ENCODE measurements around the gene MARCHF5. TPM values are rescaled to one million over a fixed set of nuclear protein-coding genes. Genes with fewer than 3 reads are reported as not detected.

Gene MARCHF5
- total and polyA plus RNA-seq, 5 experiments from 2014 or later, result 21.0 to 42.1 (median 24.0) TPM

DNA sequence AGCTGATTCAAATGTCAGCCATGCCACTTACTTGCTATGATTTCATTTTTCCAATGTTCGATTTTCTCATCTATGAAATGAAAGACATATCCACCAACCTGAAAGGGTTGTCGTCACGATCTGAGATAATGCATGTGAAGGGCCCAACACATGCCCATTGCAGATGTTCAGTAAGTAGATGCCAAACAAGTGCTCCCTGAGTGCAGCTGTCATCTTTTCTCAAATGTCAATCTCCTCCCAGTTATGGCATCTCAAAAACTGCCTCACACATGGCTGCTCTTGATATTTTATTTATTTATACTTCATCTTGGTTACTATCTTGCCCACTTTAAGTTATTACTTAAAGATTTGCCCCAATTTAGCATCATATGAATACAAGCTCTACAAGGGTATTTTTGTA is 16.9 kb upstream of the MARCHF5 start:
- Mint-ChIP-seq H3K4me3 (no peak overlapping the region), H3K27me3 (no peaks in the 10 kb centered on the region), H3K36me3 (peaks cover 0 to 4% (median 0%) of the 10 kb centered on the region in 3 donors), H3K27ac (no peak overlapping the region), H3K4me1 (peaks cover 0 to 4% (median 0%) of the 10 kb centered on the region in 4 donors), H3K9me3 (peaks cover 0 to 4% (median 0%) of the 10 kb centered on the region in 9 donors)
- DNase-seq, result no peak
- ATAC-seq, result no peak
- POLR2A ChIA-PET, result no interaction called here

DNA sequence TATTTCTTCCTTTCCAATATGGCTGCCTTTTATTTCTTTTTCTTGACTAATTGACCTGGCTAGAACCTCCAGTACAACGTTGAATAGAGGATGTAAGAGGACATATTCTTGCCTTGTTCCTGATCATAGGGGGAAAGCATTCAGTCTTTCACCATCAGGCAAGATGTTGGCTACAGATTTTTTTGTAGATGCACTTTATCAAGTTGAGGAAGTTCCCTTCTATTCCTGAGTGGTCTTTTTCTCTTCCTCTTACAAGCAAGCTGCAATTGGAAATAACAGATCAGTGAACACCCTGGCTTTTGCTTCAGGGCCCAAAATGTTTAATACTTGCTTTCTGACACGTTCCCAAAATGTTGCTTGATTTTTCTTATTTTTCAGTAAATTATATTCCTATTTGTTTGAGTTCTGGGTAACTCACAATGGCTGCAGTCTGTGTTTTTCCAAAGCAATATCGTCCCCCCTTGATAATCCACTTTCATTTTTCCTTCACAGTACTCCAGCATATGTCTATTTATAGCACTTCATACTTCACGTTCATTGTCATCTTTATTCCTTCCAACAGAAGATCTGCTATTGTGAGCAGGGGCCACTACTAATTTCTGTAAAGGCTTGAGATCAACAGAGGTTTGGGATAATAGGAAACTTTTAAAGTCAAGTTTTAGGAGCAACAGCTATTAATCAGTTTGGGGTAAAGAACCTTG is 11.8 kb upstream of the MARCHF5 start:
- H3K27ac Mint-ChIP-seq, result no peak overlapping the region
- no peak for ATAC-seq
- POLR2A ChIA-PET, result no interaction called here
- H3K4me3 Mint-ChIP-seq, result no peak overlapping the region
- H3K9me3 Mint-ChIP-seq, result no peaks in the 10 kb centered on the region
- peaks cover 0 to 7% (median 1%) of the 10 kb centered on the region in 4 donors for H3K4me1 Mint-ChIP-seq
- H3K27me3 Mint-ChIP-seq, result no peaks in the 10 kb centered on the region
- peaks cover 0 to 4% (median 0%) of the 10 kb centered on the region in 3 donors for H3K36me3 Mint-ChIP-seq
- no peak for DNase-seq

- H3K36me3 Mint-ChIP-seq, result no peaks in the 10 kb centered on the region
- H3K9me3 Mint-ChIP-seq, result no peaks in the 10 kb centered on the region
- no peak for ATAC-seq
- peaks cover 4 to 14% (median 6%) of the 10 kb centered on the region in 4 donors for H3K4me1 Mint-ChIP-seq
- peak overlapping the region in 1 of 10 donors; percentile 1 for H3K27ac Mint-ChIP-seq
- no peak for DNase-seq
- no peaks in the 10 kb centered on the region for H3K27me3 Mint-ChIP-seq
- no peak overlapping the region for H3K4me3 Mint-ChIP-seq
- POLR2A ChIA-PET, result no interaction called here
These were observed 6.8 kb upstream of the MARCHF5 start for GRCh38 chr10:92284112-92284704.

DNA sequence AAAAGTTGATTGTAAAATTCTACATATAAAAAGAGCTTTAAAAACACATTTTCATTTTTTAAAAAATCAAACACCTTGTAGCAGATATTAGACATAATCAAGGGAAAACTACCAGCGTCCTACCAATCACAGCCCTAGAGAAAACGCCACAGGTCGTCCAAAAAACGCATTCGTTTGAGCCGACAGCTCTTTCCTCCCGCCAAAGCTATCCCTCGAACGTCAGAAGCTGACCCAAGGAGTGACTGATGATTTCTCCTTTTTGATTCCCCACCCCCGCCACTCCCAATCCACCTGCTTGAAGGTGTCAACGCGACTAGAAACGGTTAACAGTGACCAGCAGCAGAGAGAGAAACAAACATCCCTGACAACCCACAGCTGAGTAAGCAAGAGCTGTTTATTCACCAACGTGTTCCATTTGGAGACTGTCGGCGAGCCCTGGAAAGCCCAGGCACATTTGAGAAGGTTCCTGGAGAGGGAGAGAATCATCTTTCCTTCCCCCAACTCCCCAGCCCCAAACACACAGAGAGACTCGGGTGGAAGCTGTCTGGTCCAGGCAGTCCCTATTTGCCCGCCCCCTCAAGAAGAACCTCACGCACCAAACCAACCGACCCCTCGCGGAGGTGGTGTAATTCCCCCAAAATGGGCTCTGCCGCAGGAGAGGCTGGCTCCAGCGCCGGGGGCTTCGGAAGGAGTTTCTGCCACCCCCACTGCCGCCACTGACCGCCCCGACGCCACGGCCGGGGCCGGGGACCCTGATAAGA is 711 bp upstream of the MARCHF5 start:
- peaks cover 18 to 34% (median 29%) of the 10 kb centered on the region in 4 donors for H3K4me1 Mint-ChIP-seq
- POLR2A ChIA-PET, result interaction anchor here (0.5 to 1.8 kb wide), 7 partner anchors 10 to 302 kb away, joined by 3 to 10 read pairs (median 5); partner anchors contain the start of genes IDE and KIF11
- no peaks in the 10 kb centered on the region for H3K27me3 Mint-ChIP-seq
- H3K4me3 Mint-ChIP-seq, result peak overlapping the region; percentile 93 to 97 (median 96)
- peak in 7 of 10 donors; percentile 3 to 70 (median 36) for DNase-seq
- H3K27ac Mint-ChIP-seq, result peak overlapping the region; percentile 63 to 96 (median 91)
- no peaks in the 10 kb centered on the region for H3K9me3 Mint-ChIP-seq
- ATAC-seq, result peak; percentile 46 to 57
- peaks cover 0 to 15% (median 0%) of the 10 kb centered on the region in 3 donors for H3K36me3 Mint-ChIP-seq

DNA sequence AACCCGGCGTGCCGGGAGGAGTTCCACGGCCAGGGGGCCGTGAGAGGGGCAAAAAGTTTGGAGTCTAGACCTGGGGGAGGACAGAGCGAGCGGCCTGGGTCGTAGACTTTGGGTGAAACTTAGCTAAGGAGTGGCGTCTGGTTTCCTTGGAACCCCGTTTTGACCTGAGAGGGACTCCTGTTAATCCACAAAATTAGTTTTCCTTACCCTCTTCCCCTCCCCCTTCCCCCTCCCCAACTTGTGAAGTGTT is 574 bp downstream of the MARCHF5 start:
- H3K27me3 Mint-ChIP-seq, result no peaks in the 10 kb centered on the region
- H3K9me3 Mint-ChIP-seq, result no peaks in the 10 kb centered on the region
- peak overlapping the region; percentile 93 to 97 (median 96) for H3K4me3 Mint-ChIP-seq
- peak overlapping the region in 9 of 10 donors; percentile 22 to 94 (median 89) for H3K27ac Mint-ChIP-seq
- ATAC-seq (peak in 1 of 2 donors; percentile 29), DNase-seq (no peak)
- H3K4me1 Mint-ChIP-seq, result peaks cover 18 to 39% (median 37%) of the 10 kb centered on the region in 4 donors
- H3K36me3 Mint-ChIP-seq, result peaks cover 0 to 20% (median 1%) of the 10 kb centered on the region in 3 donors
- POLR2A ChIA-PET, result interaction anchor here (1.0 to 1.8 kb wide), 5 partner anchors 12 to 301 kb away, joined by 3 to 10 read pairs (median 5); partner anchors contain the start of genes IDE and KIF11

- ATAC-seq (no peak), DNase-seq (peak in 8 of 10 donors; percentile 2 to 64 (median 32))
- peaks cover 18 to 42% (median 39%) of the 10 kb centered on the region in 4 donors for H3K4me1 Mint-ChIP-seq
- POLR2A ChIA-PET, result interaction anchor here (0.6 to 1.6 kb wide), 3 partner anchors 40 to 63 kb away, joined by 3 to 10 read pairs (median 3); no protein-coding TSS in a partner anchor
- no peaks in the 10 kb centered on the region for H3K9me3 Mint-ChIP-seq
- H3K4me3 Mint-ChIP-seq, result peak overlapping the region; percentile 93 to 97 (median 96)
- peaks cover 0 to 23% (median 3%) of the 10 kb centered on the region in 3 donors for H3K36me3 Mint-ChIP-seq
- H3K27me3 Mint-ChIP-seq, result no peaks in the 10 kb centered on the region
- H3K27ac Mint-ChIP-seq, result peak overlapping the region; percentile 59 to 94 (median 90)
These were observed 1.2 kb downstream of the MARCHF5 start for GRCh38 chr10:92291921-92292845.

DNA sequence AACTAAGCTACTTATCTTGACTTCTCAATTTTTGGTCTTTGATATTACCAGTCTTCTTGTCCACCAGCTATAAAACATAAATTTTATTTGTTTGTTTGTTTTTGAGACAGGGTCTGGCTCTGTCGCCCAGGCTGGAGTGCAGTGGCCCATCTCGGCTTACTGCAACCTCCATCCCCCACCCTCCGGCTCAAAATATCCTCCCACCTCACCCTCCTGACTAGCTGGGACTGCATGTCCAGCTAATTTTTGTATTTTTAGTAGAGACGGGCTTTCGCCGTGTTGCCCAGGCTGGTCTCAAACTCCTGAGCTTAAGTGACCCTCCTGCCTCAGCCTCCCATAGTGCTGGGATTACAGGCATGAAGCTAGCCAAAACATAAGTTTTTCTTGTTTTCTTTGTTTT is 7.5 kb downstream of the MARCHF5 start:
- ATAC-seq (no peak), DNase-seq (no peak)
- Mint-ChIP-seq H3K9me3 (no peaks in the 10 kb centered on the region), H3K4me3 (no peak overlapping the region), H3K27ac (no peak overlapping the region), H3K27me3 (no peaks in the 10 kb centered on the region), H3K36me3 (peaks cover 0 to 56% (median 6%) of the 10 kb centered on the region in 3 donors), H3K4me1 (peaks cover 21 to 71% (median 61%) of the 10 kb centered on the region in 4 donors)
- POLR2A ChIA-PET, result no interaction called here

GRCh38 chr10:92303096-92303495 is 12.1 kb downstream of the MARCHF5 start:
- no peaks in the 10 kb centered on the region for H3K27me3 Mint-ChIP-seq
- no peak for DNase-seq
- H3K9me3 Mint-ChIP-seq, result no peaks in the 10 kb centered on the region
- peaks cover 27 to 72% (median 56%) of the 10 kb centered on the region in 4 donors for H3K4me1 Mint-ChIP-seq
- H3K27ac Mint-ChIP-seq, result peak overlapping the region in 6 of 10 donors; percentile 0 to 18 (median 6)
- peaks cover 0 to 30% (median 2%) of the 10 kb centered on the region in 3 donors for H3K36me3 Mint-ChIP-seq
- H3K4me3 Mint-ChIP-seq, result peak overlapping the region in 6 of 10 donors; percentile 2 to 47 (median 24)
- POLR2A ChIA-PET, result interaction anchor here (1.1 kb wide), 1 partner anchor 12 kb away, joined by 3 read pairs; the partner anchor contains the start of genes CPEB3 and MARCHF5
- ATAC-seq, result no peak

- Mint-ChIP-seq H3K4me3 (no peak overlapping the region), H3K4me1 (peaks cover 26 to 73% (median 53%) of the 10 kb centered on the region in 4 donors), H3K9me3 (no peaks in the 10 kb centered on the region), H3K27ac (peak overlapping the region in 1 of 10 donors; percentile 7), H3K27me3 (no peaks in the 10 kb centered on the region), H3K36me3 (peaks cover 0 to 25% (median 2%) of the 10 kb centered on the region in 3 donors)
- POLR2A ChIA-PET, result no interaction called here
- ATAC-seq (no peak), DNase-seq (no peak)
These were observed 13.1 kb downstream of the MARCHF5 start for GRCh38 chr10:92304061-92304460.

DNA sequence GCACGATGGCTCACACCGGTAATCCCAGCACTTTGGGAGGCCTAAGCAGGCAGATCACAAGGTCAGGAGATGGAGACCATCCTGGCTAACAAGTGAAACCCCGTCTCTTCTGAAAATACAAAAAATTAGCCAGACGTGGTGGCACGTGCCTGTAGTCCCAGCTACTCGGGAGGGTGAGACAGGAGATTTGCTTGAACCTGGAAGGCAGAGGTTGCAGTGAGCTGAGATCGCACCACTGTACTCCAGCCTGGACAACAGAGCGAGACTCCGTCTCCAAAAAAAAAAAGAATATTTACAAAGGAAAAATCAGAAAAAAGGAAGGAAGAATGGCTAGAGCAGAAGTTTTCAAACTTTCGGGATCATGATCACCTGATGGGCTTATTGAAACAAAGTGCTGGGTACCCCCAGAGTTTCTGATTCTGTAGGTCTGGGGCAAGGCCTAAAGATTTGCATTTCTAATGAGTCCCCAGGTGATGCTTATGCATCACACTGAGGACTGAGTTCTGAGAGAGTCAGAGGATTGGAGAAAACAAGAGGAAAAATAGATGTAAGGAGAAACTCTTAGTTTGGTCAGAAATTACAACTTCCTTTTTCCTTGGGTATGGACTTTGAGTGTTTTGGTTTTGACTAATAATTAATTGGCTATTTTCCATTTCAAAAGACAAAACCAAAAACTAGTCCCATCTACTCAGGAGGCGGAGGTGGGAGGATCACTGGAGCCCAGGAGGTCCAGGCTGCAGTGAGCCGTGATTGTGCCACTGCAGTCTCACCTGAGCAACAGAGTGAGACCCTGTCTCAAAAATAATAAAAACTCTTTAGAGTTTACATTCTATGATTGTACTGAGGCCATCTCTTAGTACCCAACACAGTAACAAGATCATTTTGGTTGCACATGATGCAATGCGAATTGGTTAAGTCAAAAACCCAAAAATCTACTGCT is 14.4 kb downstream of the MARCHF5 start:
- no peaks in the 10 kb centered on the region for H3K9me3 Mint-ChIP-seq
- peak overlapping the region in 3 of 10 donors; percentile 15 to 64 (median 56) for H3K27ac Mint-ChIP-seq
- peaks cover 23 to 69% (median 45%) of the 10 kb centered on the region in 4 donors for H3K4me1 Mint-ChIP-seq
- H3K4me3 Mint-ChIP-seq, result no peak overlapping the region
- DNase-seq (no peak), ATAC-seq (no peak)
- no peaks in the 10 kb centered on the region for H3K27me3 Mint-ChIP-seq
- H3K36me3 Mint-ChIP-seq, result peaks cover 0 to 15% (median 0%) of the 10 kb centered on the region in 3 donors
- POLR2A ChIA-PET, result no interaction called here

- DNase-seq (no peak), ATAC-seq (no peak)
- H3K36me3 Mint-ChIP-seq, result peaks cover 4 to 37% (median 16%) of the 10 kb centered on the region in 3 donors
- no peaks in the 10 kb centered on the region for H3K9me3 Mint-ChIP-seq
- no peaks in the 10 kb centered on the region for H3K27me3 Mint-ChIP-seq
- POLR2A ChIA-PET, result no interaction called here
- H3K4me3 Mint-ChIP-seq, result no peak overlapping the region
- no peak overlapping the region for H3K27ac Mint-ChIP-seq
- H3K4me1 Mint-ChIP-seq, result peaks cover 22 to 51% (median 35%) of the 10 kb centered on the region in 4 donors
These were observed 18.3 kb downstream of the MARCHF5 start for GRCh38 chr10:92309272-92309671.

Measured in naive thymus-derived CD8-positive, alpha-beta T cell (primary cell).